HuH-7 (cell line): ENCODE data around the gene RBP4.
"Not testable (repeated sequence)": the region's sequence is repeated elsewhere in the genome, so short reads cannot be mapped to it uniquely, and the experiment has no call there.

Experiments
- DNase-seq: peaks from one replicate; pipeline ENCODE4 v3.0.0; 2011; ENCODE audit warnings: low spot score

Gene RBP4

DNA sequence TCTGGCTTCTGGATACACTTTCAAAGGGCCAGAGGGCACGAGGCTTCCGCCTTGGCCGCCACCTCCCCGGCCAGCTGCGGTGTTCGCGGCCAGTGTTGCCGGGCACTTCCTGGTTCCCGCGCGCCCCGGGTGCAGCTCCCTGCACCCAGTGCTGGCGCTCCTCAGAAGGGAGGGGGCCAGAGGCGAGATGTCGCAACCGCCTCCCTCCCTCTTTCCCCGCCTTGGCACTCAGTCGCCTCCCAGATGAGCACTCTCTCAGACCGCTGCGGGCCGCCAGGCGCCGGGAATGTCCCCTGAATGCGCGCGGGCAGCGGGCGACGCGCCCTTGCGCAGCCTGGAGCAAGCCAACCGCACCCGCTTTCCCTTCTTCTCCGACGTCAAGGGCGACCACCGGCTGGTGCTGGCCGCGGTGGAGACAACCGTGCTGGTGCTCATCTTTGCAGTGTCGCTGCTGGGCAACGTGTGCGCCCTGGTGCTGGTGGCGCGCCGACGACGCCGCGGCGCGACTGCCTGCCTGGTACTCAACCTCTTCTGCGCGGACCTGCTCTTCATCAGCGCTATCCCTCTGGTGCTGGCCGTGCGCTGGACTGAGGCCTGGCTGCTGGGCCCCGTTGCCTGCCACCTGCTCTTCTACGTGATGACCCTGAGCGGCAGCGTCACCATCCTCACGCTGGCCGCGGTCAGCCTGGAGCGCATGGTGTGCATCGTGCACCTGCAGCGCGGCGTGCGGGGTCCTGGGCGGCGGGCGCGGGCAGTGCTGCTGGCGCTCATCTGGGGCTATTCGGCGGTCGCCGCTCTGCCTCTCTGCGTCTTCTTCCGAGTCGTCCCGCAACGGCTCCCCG lies 34.4 kb downstream of the RBP4 start, which contains the start of gene FFAR4:
Gene FFAR4 (plus strand): TSS at position 231 of the 842 bp plus-strand sequence. CDS start 56 bp downstream, at position 287.
- DNase-seq: no peak

- no peak for DNase-seq
These were observed 35.6 kb downstream of the RBP4 start for GRCh38 chr10:93565446-93565845.

GRCh38 chr10:93560541-93560940 lies 40.5 kb downstream of the RBP4 start:
- no peak for DNase-seq

- DNase-seq: no peak
These were observed 41.5 kb downstream of the RBP4 start for GRCh38 chr10:93559490-93559889.

GRCh38 chr10:93554760-93555432 lies 46.1 kb downstream of the RBP4 start:
- peak; percentile 85 for DNase-seq

GRCh38 chr10:93554316-93554663 lies 46.7 kb downstream of the RBP4 start:
- no peak for DNase-seq

GRCh38 chr10:93553482-93554315 lies 47.3 kb downstream of the RBP4 start:
- DNase-seq: no peak

GRCh38 chr10:93552780-93553179 lies 48.3 kb downstream of the RBP4 start:
- no peak for DNase-seq

GRCh38 chr10:93550606-93551005 lies 50.4 kb downstream of the RBP4 start:
- no peak for DNase-seq

- no peak for DNase-seq
These were observed 52.5 kb downstream of the RBP4 start for GRCh38 chr10:93548376-93549071.

DNA sequence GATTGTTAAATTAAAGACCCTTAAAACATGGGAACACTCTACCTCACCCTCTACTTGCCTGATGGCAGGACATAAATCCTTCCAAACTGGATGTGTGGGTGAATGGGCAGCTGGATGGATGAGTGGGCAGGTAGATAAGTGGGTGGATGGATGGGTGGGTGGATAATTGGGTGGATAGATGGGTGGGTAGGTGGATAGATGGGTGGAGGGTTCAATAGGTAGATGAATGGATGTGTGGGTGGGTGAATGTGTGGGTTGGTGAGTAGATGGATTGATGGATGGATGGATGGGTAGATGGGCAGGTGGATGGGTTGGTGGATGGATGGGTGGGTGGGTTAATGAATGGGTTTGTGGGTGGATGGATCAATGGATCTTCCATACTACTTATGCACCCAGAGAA lies 53.5 kb downstream of the RBP4 start:
- DNase-seq: no peak

DNA sequence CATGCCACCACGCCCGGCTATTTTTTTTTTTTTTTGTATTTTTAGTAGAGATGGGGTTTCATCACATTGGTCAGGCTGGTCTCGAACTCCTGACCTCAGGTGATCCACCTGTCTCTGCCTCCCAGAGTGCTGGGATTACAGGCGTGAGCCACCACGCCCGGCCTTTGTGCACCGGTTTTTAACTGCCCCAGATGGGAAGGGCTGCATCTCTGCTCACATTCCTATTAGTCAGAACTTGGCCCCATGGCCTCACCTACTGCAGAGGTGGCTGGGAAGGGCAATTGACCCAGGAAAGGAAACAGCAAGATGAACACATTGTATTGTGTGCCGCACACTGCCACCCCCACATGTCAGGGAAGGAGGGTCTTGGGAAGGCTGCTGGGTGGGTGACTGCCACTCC lies 54.0 kb downstream of the RBP4 start:
- not testable (repeated sequence) for DNase-seq

DNA sequence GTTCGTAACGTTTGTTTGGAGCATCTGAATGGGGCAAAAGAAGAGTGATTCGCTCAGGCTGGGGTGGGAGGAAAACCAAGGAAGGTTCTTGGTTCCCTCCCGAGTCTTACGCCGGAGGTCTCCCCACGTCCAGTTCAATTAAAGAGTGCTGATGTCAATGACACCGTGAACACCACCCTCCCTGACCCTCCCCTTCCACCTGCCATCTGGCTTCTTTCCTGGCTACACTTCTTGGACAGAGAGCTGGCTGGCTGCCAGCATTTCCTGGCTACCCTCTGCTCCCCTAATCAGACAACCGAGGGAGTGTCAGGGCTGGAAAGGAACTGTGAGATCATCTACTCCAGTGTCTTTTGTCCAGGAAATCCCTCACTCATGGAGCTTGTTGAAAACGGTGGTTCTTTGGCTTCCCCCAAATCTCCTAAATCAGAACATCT lies 58.7 kb downstream of the RBP4 start:
- no peak for DNase-seq
